GM18907 (cell line): ENCODE measurements around the gene EBI3.
"Not testable (repeated sequence)": the region's sequence is repeated elsewhere in the genome, so short reads cannot be mapped to it uniquely, and the experiment has no call there.

Source experiments
- ATAC-seq: cut with Tn5 transposase; IDR thresholded peaks from one replicate; pipeline ENCODE4 v1.9.1; 2021; ENCODE audit warnings: mild to moderate bottlenecking, moderate library complexity; ENCODE audit not compliant: unreplicated experiment

EBI3 gene

DNA sequence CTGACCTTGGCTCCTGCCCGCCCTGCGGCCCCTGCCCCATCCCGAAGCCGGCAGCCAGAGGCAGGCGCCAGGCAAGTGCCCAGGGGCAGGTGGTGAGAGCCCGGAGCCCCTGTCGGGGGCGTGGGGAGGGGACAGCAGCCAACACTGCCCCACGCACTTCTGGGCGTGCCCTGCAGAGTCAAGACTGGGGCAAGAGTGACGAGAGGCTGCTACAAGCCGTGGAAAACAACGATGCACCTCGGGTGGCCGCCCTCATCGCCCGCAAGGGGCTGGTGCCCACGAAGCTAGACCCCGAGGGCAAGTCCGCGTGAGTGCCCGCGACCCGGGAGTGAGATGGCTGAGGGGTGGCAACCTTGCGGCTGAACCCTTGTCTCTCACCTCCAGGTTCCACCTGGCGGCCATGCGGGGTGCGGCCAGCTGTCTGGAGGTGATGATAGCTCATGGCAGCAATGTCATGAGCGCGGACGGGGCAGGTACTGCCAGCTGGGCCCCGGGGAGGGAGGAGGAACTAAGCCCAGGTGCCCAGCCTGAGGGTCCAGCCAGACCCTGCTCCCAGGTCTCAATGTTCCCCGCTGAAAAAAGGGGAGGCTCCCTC lies 29.5 kb upstream of the EBI3 start:
- ATAC-seq: no peak

DNA sequence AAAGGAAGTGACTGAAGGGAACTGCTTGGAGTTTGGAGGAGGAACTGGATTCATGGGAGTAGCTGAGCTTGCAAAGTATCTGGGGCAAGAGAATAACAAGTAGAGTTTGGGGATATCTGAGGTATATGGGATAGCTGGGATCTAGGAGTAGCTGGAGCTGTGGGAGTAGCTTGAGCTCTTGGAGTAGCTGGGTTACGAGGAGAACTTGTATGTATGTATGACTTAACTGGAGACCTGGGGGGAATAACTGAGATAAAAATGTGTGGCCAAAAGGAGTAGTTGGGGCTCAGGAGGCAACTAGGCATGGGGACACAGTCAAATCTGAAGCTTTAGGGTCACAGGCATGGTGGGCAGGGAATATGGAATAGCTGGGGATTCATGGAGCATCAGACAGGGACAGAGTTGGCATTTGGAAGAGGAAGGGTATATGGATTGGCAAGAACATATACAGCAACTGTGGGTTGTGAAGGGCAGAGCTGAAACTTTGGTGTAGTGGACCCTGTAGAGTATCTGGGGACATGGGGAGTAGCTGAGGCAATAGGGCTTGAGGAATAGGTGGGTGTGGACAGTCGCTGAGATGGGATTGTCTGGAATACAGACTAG lies 28.3 kb upstream of the EBI3 start:
- no peak for ATAC-seq

DNA sequence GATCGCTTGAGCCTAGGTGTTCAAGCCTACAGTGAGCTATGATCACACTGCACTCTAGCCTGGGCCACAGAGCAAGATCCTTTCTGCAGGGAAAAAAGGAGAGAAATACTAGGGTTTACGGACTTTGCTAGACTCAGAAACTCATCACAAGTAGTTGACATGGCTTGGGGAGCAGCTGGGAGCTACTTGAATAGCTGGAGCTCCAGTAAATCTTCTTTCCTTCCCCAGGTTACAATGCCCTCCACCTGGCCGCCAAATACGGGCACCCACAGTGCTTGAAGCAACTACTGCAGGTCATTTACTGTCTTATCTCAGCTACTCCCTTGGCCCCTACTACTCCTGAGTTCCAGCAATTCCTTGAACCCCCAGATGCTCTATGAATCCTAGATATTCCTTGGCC lies 27.5 kb upstream of the EBI3 start:
- no peak for ATAC-seq

- ATAC-seq: no peak
Observed at GRCh38 chr19:4206818-4207484, 22.4 kb upstream of the EBI3 start.

DNA sequence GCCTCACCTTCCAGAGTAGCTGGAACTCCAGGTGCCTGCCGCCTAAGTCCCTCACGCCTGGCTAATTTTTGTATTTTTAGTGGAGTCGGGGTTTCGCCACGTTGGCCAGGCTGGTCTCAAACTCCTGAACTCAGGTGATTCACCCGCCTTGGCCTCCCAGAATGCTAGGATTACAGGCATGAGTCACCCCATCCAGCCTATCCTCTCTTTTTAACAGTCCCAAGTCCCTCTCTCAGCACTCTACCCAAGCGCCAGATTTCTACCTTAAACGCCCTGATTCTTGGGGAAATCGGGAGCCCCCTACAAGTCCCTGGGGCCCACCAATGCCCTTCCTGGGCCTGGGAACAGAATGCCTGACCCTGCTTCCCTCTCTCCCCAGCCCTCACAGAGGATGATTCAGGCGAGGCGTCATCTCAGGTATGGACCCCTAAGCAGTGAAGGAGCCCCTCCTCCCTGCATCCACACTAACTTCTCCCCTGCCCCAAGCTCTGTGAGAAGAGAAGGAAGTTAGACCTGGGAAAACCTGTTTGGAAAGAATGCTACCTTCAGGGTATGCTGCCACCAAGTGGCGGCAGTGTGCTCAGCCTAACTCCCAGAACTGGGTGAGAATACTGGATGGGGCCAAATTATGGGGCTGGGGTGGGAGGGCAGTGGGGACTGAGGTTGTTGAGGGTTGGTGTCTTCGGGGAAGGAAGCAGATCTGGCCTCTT lies 20.8 kb upstream of the EBI3 start:
- ATAC-seq: no peak

DNA sequence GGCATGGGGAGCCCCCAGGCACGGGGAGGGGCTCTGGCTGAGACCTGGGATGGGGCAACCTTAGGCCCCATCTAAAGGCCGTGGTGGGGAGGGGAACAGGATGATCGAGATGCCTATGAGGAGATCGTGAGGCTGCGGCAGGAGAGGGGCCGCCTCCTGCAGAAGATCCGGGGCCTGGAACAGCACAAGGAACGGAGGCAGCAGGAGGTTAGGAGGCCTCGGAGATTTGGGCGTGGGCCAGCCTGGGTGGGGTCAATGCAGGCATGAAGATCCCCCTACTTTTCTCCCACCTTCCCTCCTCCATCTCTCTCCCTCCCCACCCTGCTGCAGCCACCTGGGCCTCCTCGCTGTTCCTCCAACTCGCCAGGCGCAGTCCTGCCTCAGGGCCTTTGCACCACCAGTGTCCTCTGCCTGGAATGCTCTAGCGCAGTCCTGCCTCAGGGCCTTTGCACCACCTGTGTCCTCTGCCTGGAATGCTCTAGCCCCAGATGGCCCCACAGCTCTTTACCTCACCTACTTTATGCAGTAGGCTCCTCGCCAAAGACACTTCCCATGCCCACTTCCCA lies 19.1 kb upstream of the EBI3 start:
- ATAC-seq: no peak

- no peak for ATAC-seq
Observed at GRCh38 chr19:4213116-4213515, 16.2 kb upstream of the EBI3 start.

- ATAC-seq: no peak
Observed at GRCh38 chr19:4215807-4216206, 13.5 kb upstream of the EBI3 start.

DNA sequence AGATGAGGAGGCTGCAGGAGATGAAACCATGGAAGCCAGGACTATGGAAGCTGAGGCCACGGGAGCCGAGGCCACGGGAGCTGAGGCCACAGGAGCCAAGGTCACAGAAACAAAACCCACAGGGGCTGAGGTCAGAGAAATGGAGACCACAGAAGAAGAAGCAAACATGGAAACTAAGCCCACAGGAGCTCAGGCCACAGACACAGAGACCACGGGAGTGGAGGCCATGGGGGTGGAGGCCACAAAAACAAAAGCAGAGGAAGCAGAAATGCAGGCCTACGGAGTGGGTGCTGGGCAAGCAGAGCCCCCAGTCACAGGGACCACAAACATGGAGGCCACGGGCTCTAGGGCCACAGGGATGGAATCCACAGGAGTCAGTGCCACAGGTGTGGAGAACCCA lies 12.5 kb upstream of the EBI3 start:
- no peak for ATAC-seq

GRCh38 chr19:4217429-4218264 lies 11.7 kb upstream of the EBI3 start:
- no peak for ATAC-seq

DNA sequence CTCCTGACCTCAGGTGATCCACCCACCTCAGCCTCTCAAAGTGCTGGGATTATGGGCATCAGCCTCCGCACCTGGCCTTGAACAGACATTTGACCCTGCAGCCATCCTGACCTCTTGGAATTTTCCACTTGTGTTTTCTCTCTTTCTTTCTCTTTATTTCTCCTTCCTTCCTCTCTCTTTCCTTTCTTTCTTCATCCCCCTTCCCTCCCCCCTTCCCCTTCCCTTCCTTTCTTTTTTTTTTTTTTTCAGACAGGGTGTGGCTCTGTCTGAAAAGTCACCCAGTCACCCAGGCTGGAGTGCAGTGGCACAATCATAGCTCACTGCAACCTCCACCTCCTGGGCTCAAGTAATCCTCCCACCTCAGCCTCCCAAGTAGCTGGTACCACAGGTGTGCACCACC lies 10.8 kb upstream of the EBI3 start:
- not testable (repeated sequence) for ATAC-seq

- no peak for ATAC-seq
Observed at GRCh38 chr19:4220188-4220587, 9.1 kb upstream of the EBI3 start.

- ATAC-seq: no peak
Observed at GRCh38 chr19:4224470-4224869, 4.9 kb upstream of the EBI3 start.

GRCh38 chr19:4225885-4226284 lies 3.4 kb upstream of the EBI3 start:
- ATAC-seq: no peak

DNA sequence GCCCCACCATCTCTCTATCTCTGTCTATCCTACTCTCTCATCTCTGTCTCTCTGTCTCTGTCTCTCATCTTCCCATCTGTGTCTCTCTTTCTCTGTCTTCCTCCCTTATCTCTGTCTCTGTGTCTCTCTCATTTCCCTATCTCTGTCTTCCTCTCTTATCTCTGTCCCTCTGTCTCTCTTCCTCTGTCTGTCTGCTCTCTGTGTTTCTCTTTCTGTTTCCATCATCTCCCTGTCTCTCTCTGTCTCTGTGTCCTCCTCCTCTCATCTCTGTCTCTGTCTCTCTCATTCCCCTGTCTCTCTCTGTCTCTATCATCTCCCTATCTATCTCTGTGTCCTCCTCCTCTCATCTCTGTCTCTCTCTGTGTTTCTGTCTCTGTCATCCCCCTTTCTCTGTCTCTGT lies 1.6 kb upstream of the EBI3 start:
- ATAC-seq: no peak

GRCh38 chr19:4228765-4229178 lies 551 bp upstream of the EBI3 start:
- ATAC-seq: no peak

DNA sequence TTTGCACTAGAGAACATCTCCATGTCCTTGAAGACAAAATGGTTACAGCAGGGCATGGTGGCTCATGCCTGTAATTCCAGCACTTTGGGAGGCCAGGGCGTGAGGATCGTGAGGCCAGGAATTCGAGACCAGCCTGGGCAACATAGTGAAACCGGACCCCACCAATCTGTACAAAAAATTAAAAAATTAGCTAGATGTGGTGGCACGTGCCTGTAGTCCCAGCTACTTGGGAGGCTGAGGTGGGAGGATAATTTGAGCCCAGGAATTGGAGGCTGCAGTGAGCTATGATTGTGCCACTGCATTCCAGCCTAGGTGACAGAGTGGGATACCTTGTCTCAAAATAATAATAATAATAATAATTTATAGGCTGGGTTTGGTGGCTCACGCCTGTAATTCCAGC lies 914 bp downstream of the EBI3 start:
- ATAC-seq: not testable (repeated sequence)

- ATAC-seq: not testable (repeated sequence)
Observed at GRCh38 chr19:4231521-4231920, 2.2 kb downstream of the EBI3 start.

- not testable (repeated sequence) for ATAC-seq
Observed at GRCh38 chr19:4232139-4232538, 2.8 kb downstream of the EBI3 start.

DNA sequence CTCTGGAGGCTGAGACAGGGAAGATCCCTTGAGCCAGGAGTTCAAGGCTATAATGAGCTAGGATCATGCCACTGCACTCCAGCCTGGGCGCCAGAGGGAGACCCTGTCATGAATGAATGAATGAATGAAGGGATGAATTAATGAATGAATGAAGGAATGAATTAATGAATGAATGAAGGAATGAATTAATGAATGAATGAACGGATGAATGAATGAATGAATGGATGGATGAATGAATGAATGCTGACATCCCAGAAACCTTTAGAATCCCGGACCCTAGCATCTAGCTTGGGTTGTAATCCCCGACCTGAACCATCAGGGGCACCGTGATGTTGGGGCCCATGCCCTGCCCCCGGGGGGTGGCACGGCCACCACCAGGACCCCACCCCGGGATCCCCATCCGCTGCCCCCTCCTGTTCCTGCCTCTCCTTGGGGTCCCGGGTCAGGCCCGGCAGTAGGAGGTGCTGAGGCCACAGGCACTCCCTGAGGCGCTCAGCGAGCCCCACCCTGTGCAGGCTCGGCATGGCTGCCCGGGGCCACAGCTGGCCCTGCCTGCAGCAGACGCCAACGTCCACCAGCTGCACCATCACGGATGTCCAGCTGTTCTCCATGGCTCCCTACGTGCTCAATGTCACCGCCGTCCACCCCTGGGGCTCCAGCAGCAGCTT lies 3.4 kb downstream of the EBI3 start:
- no peak for ATAC-seq
